WI38 (cell line): ENCODE results near the gene NACC1.
A peak's percentile ranks its signal among the peaks of the same experiment; 100 is the strongest.

Experiments
- H3K4me3 ChIP-seq: 2 replicates; pipeline ENCODE4 v1.5.1; 2011; ENCODE audit warnings: low read depth, mild to moderate bottlenecking, control low read depth, low read length
- CTCF ChIP-seq: IDR thresholded peaks from 2 replicates; pipeline ENCODE4 v1.5.1; 2012; ENCODE audit warnings: low read depth, mild to moderate bottlenecking, control low read depth, low read length

NACC1 gene

GRCh38 chr19:13089139-13089856 lies 28.8 kb upstream of the NACC1 start:
- no peak overlapping the region for H3K4me3 ChIP-seq
- peak; percentile 23; the same call in 1 of the 2 replicates for TF ChIP-seq CTCF

GRCh38 chr19:13089857-13090507 lies 28.1 kb upstream of the NACC1 start:
- no peak for TF ChIP-seq CTCF
- H3K4me3 ChIP-seq, result no peak overlapping the region

GRCh38 chr19:13090511-13091231 lies 27.4 kb upstream of the NACC1 start:
- TF ChIP-seq CTCF, result no peak
- H3K4me3 ChIP-seq, result no peak overlapping the region

- H3K4me3 ChIP-seq, result no peak overlapping the region
- TF ChIP-seq CTCF, result no peak
These were observed 26.5 kb upstream of the NACC1 start for GRCh38 chr19:13091400-13092157.

GRCh38 chr19:13092158-13092543 lies 25.9 kb upstream of the NACC1 start:
- TF ChIP-seq CTCF, result no peak
- no peak overlapping the region for H3K4me3 ChIP-seq

GRCh38 chr19:13092606-13093235 lies 25.3 kb upstream of the NACC1 start:
- no peak overlapping the region for H3K4me3 ChIP-seq
- TF ChIP-seq CTCF, result no peak
